Left lung (tissue), 10 donors: ENCODE measurements around the gene RASSF8. TPM values are rescaled to one million over a fixed set of nuclear protein-coding genes. Genes with fewer than 3 reads are reported as not detected.
A peak's percentile ranks its signal among the peaks of the same experiment; 100 is the strongest.

Experiments
- ATAC-seq: fragments of 200-7000 bp; cut with Tn5 transposase; one replicate; pipeline ENCODE4 v1.9.1; 2020; ENCODE audit warnings: moderate library complexity
- DNase-seq, 4 donors: peaks; one replicate each; pipeline ENCODE4 v3.0.0-alpha.2; 2013 to 2020
- H3K27ac ChIP-seq, 2 donors: fragments of 200-600 bp; sonication (generic) in 1 of 2; one replicate each; pipeline versions ENCODE4 v1.5.0 to v1.8.0; 2020 to 2021
- H3K27me3 ChIP-seq, 2 donors: fragments of 200-600 bp; sonication (generic) in 1 of 2; one replicate each; pipeline versions ENCODE4 v1.5.0 to v1.8.0; 2020 to 2021
- H3K36me3 ChIP-seq, 2 donors: fragments of 200-600 bp; sonication (generic) in 1 of 2; one replicate each; pipeline versions ENCODE4 v1.5.0 to v1.8.0; 2020 to 2021
- H3K4me1 ChIP-seq, 2 donors: fragments of 200-600 bp; one replicate each; pipeline ENCODE4 v1.8.0; 2021
- H3K4me3 ChIP-seq, 2 donors: fragments of 200-600 bp; sonication (generic) in 1 of 2; one replicate each; pipeline versions ENCODE4 v1.5.0 to v1.8.0; 2020 to 2021; ENCODE audit warnings: mild to moderate bottlenecking in 1 of 2
- H3K9me3 ChIP-seq, 2 donors: fragments of 200-600 bp; sonication (generic) in 1 of 2; one replicate each; pipeline versions ENCODE4 v1.5.0 to v1.8.0; 2020 to 2021
- intact Hi-C, 2 donors: fragments of 100-400 bp; cut with DNase I; formaldehyde crosslinking; loops; one replicate each; pipeline versions ENCODE4 v1.11.2 to v1.14.2; 2022
- polyA plus RNA-seq, 6 donors: library from polyadenylated mRNA; unstranded; fragments of 120-200 nt; gene quantifications; one replicate each; pipeline ENCODE4 v1.2.1, GENCODE V29; 2013; ENCODE audit not compliant: insufficient read length in 6 of 6
- total RNA-seq, 2 donors: library from RNA; stranded (reverse); fragmentation: NEBNext Ultra II Directional; extraction: Animal tissue kit (Norgen Biotek cat#: 25700); gene quantifications; one replicate each; pipeline ENCODE4 v1.2.1, GENCODE V29; 2021
- TF ChIP-seq, protein P1 (sequence below), 2 donors: fragments of 200-600 bp; sonication (generic) in 1 of 2; IDR thresholded peaks; one replicate each; pipeline versions ENCODE4 v1.5.0 to v1.8.0; 2021; ENCODE audit warnings: antibody characterized with exemption in 2 of 2
- donor health status: DM: no; HTN: yes; CAD: no.
- donor health status: DM: no; HTN: no; CAD: no.

RASSF8 gene
- total and polyA plus RNA-seq, 8 donors: 32.5 to 45.3 (median 37.1) TPM

DNA sequence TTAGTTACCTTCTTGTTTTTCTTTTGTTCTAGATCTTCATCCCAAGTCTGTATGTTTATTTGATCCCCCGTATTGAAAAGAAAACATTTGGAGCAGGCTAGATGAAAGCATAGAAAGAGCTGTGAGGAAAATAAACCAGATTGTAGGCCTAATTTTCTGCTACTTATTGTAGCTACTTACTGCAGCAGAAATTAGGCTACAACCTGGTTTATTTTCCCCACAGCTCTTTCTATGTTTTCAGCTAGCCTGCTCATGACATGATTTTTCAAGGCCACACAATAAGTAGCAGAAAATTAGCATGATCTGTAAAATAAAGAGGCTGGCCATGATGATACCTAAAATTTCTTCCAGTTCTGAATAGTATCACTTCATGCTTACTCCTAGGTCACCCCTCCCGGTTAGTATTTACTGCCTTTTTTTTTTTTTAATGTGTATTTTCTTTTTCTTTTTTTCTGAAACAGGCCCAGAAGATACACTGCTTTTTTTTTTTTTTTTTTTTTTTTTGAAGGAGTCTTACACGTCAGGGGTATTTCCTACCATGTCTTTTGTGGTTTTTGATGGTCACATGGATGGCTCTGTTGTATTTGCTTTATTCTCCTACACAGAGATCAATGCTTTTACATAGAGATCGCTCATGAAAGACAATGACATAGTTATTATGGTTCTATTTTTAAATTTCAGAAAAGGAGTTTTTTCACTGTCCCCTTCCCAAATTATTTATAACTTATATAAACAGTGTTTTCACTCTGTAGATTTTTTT, 134.0 kb downstream of the RASSF8 start:
- ATAC-seq (no peak), DNase-seq (peak in 2 of 4 donors; percentile 84 to 85)
- Histone ChIP-seq H3K4me1 (no peaks in the 10 kb centered on the region), H3K27me3 (no peaks in the 10 kb centered on the region), H3K4me3 (no peak overlapping the region), H3K36me3 (no peaks in the 10 kb centered on the region), H3K27ac (no peak overlapping the region), H3K9me3 (no peaks in the 10 kb centered on the region)
- TF ChIP-seq, protein P1, sequence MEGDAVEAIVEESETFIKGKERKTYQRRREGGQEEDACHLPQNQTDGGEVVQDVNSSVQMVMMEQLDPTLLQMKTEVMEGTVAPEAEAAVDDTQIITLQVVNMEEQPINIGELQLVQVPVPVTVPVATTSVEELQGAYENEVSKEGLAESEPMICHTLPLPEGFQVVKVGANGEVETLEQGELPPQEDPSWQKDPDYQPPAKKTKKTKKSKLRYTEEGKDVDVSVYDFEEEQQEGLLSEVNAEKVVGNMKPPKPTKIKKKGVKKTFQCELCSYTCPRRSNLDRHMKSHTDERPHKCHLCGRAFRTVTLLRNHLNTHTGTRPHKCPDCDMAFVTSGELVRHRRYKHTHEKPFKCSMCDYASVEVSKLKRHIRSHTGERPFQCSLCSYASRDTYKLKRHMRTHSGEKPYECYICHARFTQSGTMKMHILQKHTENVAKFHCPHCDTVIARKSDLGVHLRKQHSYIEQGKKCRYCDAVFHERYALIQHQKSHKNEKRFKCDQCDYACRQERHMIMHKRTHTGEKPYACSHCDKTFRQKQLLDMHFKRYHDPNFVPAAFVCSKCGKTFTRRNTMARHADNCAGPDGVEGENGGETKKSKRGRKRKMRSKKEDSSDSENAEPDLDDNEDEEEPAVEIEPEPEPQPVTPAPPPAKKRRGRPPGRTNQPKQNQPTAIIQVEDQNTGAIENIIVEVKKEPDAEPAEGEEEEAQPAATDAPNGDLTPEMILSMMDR (IDR thresholded peaks at IDR 0.05): no peak
- intact Hi-C loops: no loop called here

DNA sequence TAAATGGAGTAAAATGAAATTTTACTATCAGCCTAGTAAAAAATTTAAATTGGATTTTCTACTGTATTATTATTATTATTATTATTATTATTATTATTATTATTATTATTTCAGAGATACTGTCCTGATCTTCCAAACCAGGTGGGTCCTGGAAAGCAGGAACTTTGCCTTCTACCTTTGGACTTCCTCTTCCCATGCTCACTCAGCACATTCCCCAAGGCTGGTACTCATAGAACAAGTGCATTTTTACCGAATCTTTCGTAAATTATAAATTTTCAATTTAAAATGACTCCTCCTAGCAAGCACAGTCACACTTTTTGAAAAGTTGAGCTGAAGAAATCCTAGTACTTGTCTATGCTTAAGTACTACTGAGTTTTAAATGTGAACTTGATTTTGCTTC, 136.7 kb downstream of the RASSF8 start:
- H3K36me3 ChIP-seq: no peaks in the 10 kb centered on the region
- no peak overlapping the region for H3K27ac ChIP-seq
- no peaks in the 10 kb centered on the region for H3K9me3 ChIP-seq
- ATAC-seq (no peak), DNase-seq (no peak)
- H3K4me1 ChIP-seq: no peaks in the 10 kb centered on the region
- H3K27me3 ChIP-seq: no peaks in the 10 kb centered on the region
- TF ChIP-seq, protein P1 (IDR thresholded peaks at IDR 0.05): no peak
- no peak overlapping the region for H3K4me3 ChIP-seq
- intact Hi-C loops: no loop called here

DNA sequence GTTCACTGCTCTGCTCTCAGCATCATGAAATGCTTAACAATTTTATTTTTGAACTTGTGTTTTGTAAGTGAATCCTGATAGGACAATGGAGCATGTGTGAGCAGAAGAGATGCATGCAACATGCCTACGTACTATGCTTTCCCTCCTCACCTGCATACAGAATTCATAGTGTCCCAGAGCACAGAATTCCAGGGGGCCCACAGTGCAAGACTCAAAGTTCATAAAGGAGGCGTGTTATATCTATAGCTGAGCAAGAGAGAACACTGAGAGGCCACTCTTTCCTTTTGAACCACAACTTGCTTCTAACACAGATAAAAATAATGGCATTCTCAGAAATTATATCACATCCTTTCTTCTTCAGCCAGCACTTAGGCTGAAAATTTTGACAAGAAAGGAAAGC, 137.6 kb downstream of the RASSF8 start:
- intact Hi-C loops: no loop called here
- no peak overlapping the region for H3K4me3 ChIP-seq
- TF ChIP-seq, protein P1 (IDR thresholded peaks at IDR 0.05): no peak
- H3K4me1 ChIP-seq: no peaks in the 10 kb centered on the region
- H3K27ac ChIP-seq: no peak overlapping the region
- no peak for ATAC-seq
- H3K27me3 ChIP-seq: no peaks in the 10 kb centered on the region
- H3K9me3 ChIP-seq: no peaks in the 10 kb centered on the region
- no peaks in the 10 kb centered on the region for H3K36me3 ChIP-seq
- no peak for DNase-seq

DNA sequence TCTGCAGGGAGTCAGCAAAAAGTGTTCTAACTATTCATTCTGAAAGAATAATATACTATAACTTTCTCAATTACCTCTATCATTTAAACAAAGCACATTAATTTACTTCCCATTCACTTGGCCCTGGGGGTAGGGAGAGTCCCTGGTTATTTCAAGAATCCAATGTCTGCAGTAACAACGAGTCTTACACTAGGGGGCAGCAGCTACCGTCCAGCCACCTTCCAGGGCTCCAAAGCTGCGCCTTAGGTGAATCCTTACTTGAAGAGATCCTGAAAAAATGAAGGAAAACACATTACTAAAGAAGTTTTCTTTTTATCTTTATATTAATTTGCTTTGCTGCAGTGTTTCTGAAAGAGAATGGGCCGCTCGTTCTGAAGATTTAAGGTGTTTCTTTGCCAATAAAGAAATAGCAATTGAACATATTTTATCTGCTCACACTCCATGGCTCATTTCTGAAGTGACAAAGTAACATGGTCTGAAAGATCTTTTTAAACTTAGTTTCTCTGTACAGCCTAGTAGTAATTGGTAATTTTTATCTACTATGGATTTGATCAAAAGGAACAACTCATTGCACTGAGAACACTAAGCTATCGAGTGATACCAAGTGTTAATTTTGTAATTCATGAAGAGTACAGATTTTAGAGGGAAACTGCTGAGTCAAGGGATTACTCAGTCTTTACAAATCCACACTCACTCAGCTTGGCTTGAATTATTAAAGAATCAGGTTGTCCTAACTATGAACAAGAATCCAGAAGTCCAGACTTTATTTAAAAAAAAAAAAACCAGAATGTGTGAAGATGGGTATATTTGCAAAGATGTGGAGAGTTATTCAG, 138.8 kb downstream of the RASSF8 start:
- Histone ChIP-seq H3K27ac (no peak overlapping the region), H3K4me3 (no peak overlapping the region), H3K27me3 (no peaks in the 10 kb centered on the region), H3K9me3 (no peaks in the 10 kb centered on the region), H3K36me3 (no peaks in the 10 kb centered on the region), H3K4me1 (peaks cover 0 to 3% of the 10 kb centered on the region in 2 donors)
- intact Hi-C loops: no loop called here
- ATAC-seq (peak; percentile 98), DNase-seq (peak in 3 of 4 donors; percentile 55 to 77 (median 69))
- TF ChIP-seq, protein P1 (IDR thresholded peaks at IDR 0.05): peak; percentile 82 to 90
